ENCODE measurements around the gene COL5A2.
A peak's percentile ranks its signal among the peaks of the same experiment; 100 is the strongest.

The COL5A2 gene

GRCh38 chr2:189092936-189093335 is 86.6 kb downstream of the COL5A2 start:
- no peak for DNase-seq

GRCh38 chr2:189091253-189091652 is 88.3 kb downstream of the COL5A2 start:
- no peak for DNase-seq

- DNase-seq: no peak
Measured at GRCh38 chr2:189088591-189089205, 90.9 kb downstream of the COL5A2 start.

GRCh38 chr2:189086710-189087109 is 92.9 kb downstream of the COL5A2 start:
- peak; percentile 15 for DNase-seq

GRCh38 chr2:189086250-189086649 is 93.3 kb downstream of the COL5A2 start:
- no peak for DNase-seq

- no peak for DNase-seq
Measured at GRCh38 chr2:189083606-189084005, 96.0 kb downstream of the COL5A2 start.

- no peak for DNase-seq
Measured at GRCh38 chr2:189083106-189083505, 96.5 kb downstream of the COL5A2 start.

GRCh38 chr2:189082376-189082975 is 97.1 kb downstream of the COL5A2 start:
- no peak for DNase-seq

GRCh38 chr2:189076572-189076971 is 103.0 kb downstream of the COL5A2 start:
- DNase-seq: no peak

- DNase-seq: no peak
Measured at GRCh38 chr2:189076120-189076519, 103.4 kb downstream of the COL5A2 start.

- DNase-seq: no peak
Measured at GRCh38 chr2:189074506-189074905, 105.1 kb downstream of the COL5A2 start.

- DNase-seq: no peak
Measured at GRCh38 chr2:189072036-189072435, 107.5 kb downstream of the COL5A2 start.

GRCh38 chr2:189069855-189070619 is 109.5 kb downstream of the COL5A2 start:
- DNase-seq: no peak

- DNase-seq: no peak
Measured at GRCh38 chr2:189066037-189066436, 113.5 kb downstream of the COL5A2 start.

- DNase-seq: no peak
Measured at GRCh38 chr2:189060096-189060642, 119.4 kb downstream of the COL5A2 start.

GRCh38 chr2:189057316-189057715 is 122.2 kb downstream of the COL5A2 start:
- no peak for DNase-seq

- no peak for DNase-seq
Measured at GRCh38 chr2:189056200-189057106, 123.1 kb downstream of the COL5A2 start.

- DNase-seq: no peak
Measured at GRCh38 chr2:189050165-189050712, 129.3 kb downstream of the COL5A2 start.

- no peak for DNase-seq
Measured at GRCh38 chr2:189049709-189050164, 129.8 kb downstream of the COL5A2 start.

GRCh38 chr2:189048189-189048588 is 131.4 kb downstream of the COL5A2 start:
- no peak for DNase-seq

- DNase-seq: no peak
Measured at GRCh38 chr2:189047171-189047888, 132.2 kb downstream of the COL5A2 start.

- DNase-seq: no peak
Measured at GRCh38 chr2:189046320-189046719, 133.2 kb downstream of the COL5A2 start.

All from amniotic stem cell (primary cell).